IMR-90 (cell line): ENCODE results near the gene PTPRN2. TPM values are rescaled to one million over a fixed set of nuclear protein-coding genes. Genes with fewer than 3 reads are reported as not detected.

Experiments
- ATAC-seq: fragments of 200-7000 bp; cut with Tn5 transposase; 2 replicates; pipeline ENCODE4 v1.9.1; 2020; ENCODE audit warnings: low read depth, mild to moderate bottlenecking, moderate library complexity
- BruUV-seq: library from RNA; stranded (reverse); fragments of 400-500 nt; replicated peaks from 2 replicates; lab custom pipeline; 2021; lab: Mats Ljungman, UMichigan
- CTCF ChIA-PET: fragments of 300-600 bp; formaldehyde crosslinking; extraction: SDS; loops from one replicate; lab custom pipeline; 2021; ENCODE audit warnings: antibody characterized with exemption; lab: Yijun Ruan, JAX
- POLR2A ChIA-PET: fragments of 300-600 bp; sonication (Branson Sonifier 250); formaldehyde crosslinking; loops from one replicate; lab custom pipeline; 2022; ENCODE audit warnings: antibody characterized with exemption; ENCODE audit not compliant: unreplicated experiment; lab: Charles Lee
- DNase-seq: peaks from one replicate; pipeline ENCODE4 v3.0.0; 2013
- H2AFZ ChIP-seq: replicated peaks from 2 replicates; pipeline ENCODE3; 2013; ENCODE audit warnings: low read length, mild to moderate bottlenecking; ENCODE audit not compliant: poor library complexity
- H2AK5ac ChIP-seq: 2 replicates; pipeline ENCODE4 v1.6.1; 2013; ENCODE audit warnings: low read depth, low read length, inconsistent platforms
- H2AK9ac ChIP-seq: replicated peaks from 2 replicates; pipeline ENCODE3; 2013; ENCODE audit warnings: mild to moderate bottlenecking, low read depth, low read length, moderate library complexity; ENCODE audit not compliant: poor library complexity
- H2BK120ac ChIP-seq: 2 replicates; pipeline ENCODE4 v1.6.1; 2013; ENCODE audit warnings: low read depth, low read length, inconsistent platforms
- H2BK15ac ChIP-seq: 3 replicates; pipeline ENCODE4 v1.6.1; 2013; ENCODE audit warnings: low read depth, low read length, inconsistent platforms
- H2BK20ac ChIP-seq: 2 replicates; pipeline ENCODE4 v1.6.1; 2013; ENCODE audit warnings: low read depth, mild to moderate bottlenecking, inconsistent platforms, low read length, moderate library complexity
- H2BK5ac ChIP-seq: 2 replicates; pipeline ENCODE4 v1.6.1; 2013; ENCODE audit warnings: mild to moderate bottlenecking, low read depth, low read length, inconsistent platforms; ENCODE audit not compliant: poor library complexity, severe bottlenecking
- H3K14ac ChIP-seq: replicated peaks from 2 replicates; pipeline ENCODE4 v1.6.1; 2013; ENCODE audit warnings: low read depth, low read length, inconsistent platforms
- H3K18ac ChIP-seq: 2 replicates; pipeline ENCODE4 v1.6.1; 2013; ENCODE audit warnings: low read depth, low read length, control low read depth
- H3K23ac ChIP-seq: 2 replicates; pipeline ENCODE4 v1.6.1; 2013; ENCODE audit warnings: low read depth, low read length, inconsistent platforms
- H3K27ac ChIP-seq: 2 replicates; pipeline ENCODE4 v1.5.1; 2013; ENCODE audit warnings: mild to moderate bottlenecking, control low read depth, low read length; ENCODE audit not compliant: insufficient read depth
- H3K27me3 ChIP-seq: 2 replicates; pipeline ENCODE4 v1.6.1; 2013; ENCODE audit warnings: low read length; ENCODE audit not compliant: control insufficient read depth, insufficient read depth
- H3K36me3 ChIP-seq: 2 replicates; pipeline ENCODE4 v1.6.1; 2013; ENCODE audit warnings: low read length, mixed read lengths; ENCODE audit not compliant: control insufficient read depth, insufficient read depth
- H3K4ac ChIP-seq: 2 replicates; pipeline ENCODE4 v1.6.1; 2013; ENCODE audit warnings: low read depth, low read length, inconsistent platforms
- H3K4me1 ChIP-seq: 2 replicates; pipeline ENCODE4 v1.6.1; 2013; ENCODE audit warnings: low read length, mixed read lengths; ENCODE audit not compliant: control insufficient read depth, insufficient read depth
- H3K4me2 ChIP-seq: 2 replicates; pipeline ENCODE4 v1.6.1; 2013; ENCODE audit warnings: low read depth, mild to moderate bottlenecking, control low read depth, low read length, moderate library complexity
- H3K4me3 ChIP-seq: 2 replicates; pipeline ENCODE4 v1.5.1; 2013; ENCODE audit warnings: low read depth, mild to moderate bottlenecking, control low read depth, low read length, moderate library complexity; ENCODE audit not compliant: insufficient read depth
- H3K56ac ChIP-seq: 2 replicates; pipeline ENCODE4 v1.6.1; 2013; ENCODE audit warnings: low read length, inconsistent platforms; ENCODE audit not compliant: insufficient read depth; ENCODE audit errors: extremely low read depth
- H3K79me1 ChIP-seq, 2 experiments: 2 replicates each; pipeline ENCODE4 v1.6.1; 2013; ENCODE audit warnings: low read length in 2 of 2, inconsistent platforms in 1 of 2, low read depth in 1 of 2
- H3K9ac ChIP-seq: 2 replicates; pipeline ENCODE4 v1.6.1; 2013; ENCODE audit warnings: low read depth, low read length, control low read depth
- H3K9me1 ChIP-seq: 2 replicates; pipeline ENCODE4 v1.6.1; 2013; ENCODE audit warnings: low read length, inconsistent platforms; ENCODE audit not compliant: insufficient read depth
- H3K9me3 ChIP-seq: 2 replicates; pipeline ENCODE4 v1.6.1; 2013; ENCODE audit warnings: low read length; ENCODE audit not compliant: control insufficient read depth, insufficient read depth
- H4K20me1 ChIP-seq: 2 replicates; pipeline ENCODE4 v1.6.1; 2013; ENCODE audit warnings: low read length, inconsistent platforms; ENCODE audit not compliant: insufficient read depth
- H4K5ac ChIP-seq: 2 replicates; pipeline ENCODE4 v1.6.1; 2013; ENCODE audit warnings: mild to moderate bottlenecking, low read depth, low read length, control low read depth
- H4K8ac ChIP-seq, 2 experiments: 2 replicates each; pipeline ENCODE4 v1.6.1; 2013; ENCODE audit warnings: low read depth in 2 of 2, low read length in 2 of 2, control low read depth in 1 of 2, inconsistent platforms in 1 of 2
- H4K91ac ChIP-seq: 2 replicates; pipeline ENCODE4 v1.6.1; 2013; ENCODE audit warnings: low read depth, low read length, inconsistent platforms; ENCODE audit not compliant: insufficient read depth
- CEBPB ChIP-seq: IDR thresholded peaks from 2 replicates; pipeline ENCODE4 v1.6.1; 2012; ENCODE audit warnings: low read depth, low read length, improper control_type of control experiment
- WGBS, 2 experiments: methylation state at CpG; one replicate each; pipeline versions ENCODE4 v1.1.5 to v1.1.7; 2013; ENCODE audit warnings: missing lambda C conversion rate in 2 of 2; ENCODE audit not compliant: insufficient read length in 1 of 2; ENCODE audit errors: extremely low coverage in 2 of 2; 5-methylcytosine and 5-hydroxymethylcytosine counted together
- dilution Hi-C: fragments of 300-500 bp; cut with HindIII; formaldehyde crosslinking; loops from one replicate; pipeline ENCODE4 v1.14.3; 2018; ENCODE audit warnings: low sequenced_read_pairs; ENCODE audit not compliant: unreplicated experiment
- in situ Hi-C: fragments of 300-500 bp; cut with MboI; formaldehyde crosslinking; loops from 3 replicates; pipeline ENCODE4 v1.14.3; 2019; ENCODE audit warnings: low sequenced_read_pairs, inconsistent platforms, mixed read lengths
- intact Hi-C: fragments of 100-400 bp; cut with micrococcal nuclease; formaldehyde crosslinking; loops from 2 replicates; pipeline ENCODE4 v1.10.0; 2022
- polyA plus RNA-seq, 3 experiments: library from polyadenylated mRNA; depleted of rRNA; stranded (reverse); fragments of >200 nt; gene quantifications; 2 replicates each; pipeline ENCODE4 v1.2.3, GENCODE V29; 2012; ENCODE audit warnings: low replicate concordance in 1 of 3
- total RNA-seq: library from RNA; depleted of rRNA; stranded (reverse); fragments of >200 nt; gene quantifications from 2 replicates; pipeline ENCODE4 v1.2.3, GENCODE V29; 2012

PTPRN2 gene
- total and polyA plus RNA-seq, 2 of the 4 experiments (the other 2 are of a cell fraction): 0.03 TPM; not detected in 1

- ChIA-PET CTCF (no interaction called here), POLR2A (no interaction called here)
- no peaks in the 10 kb centered on the region for H3K9me1 ChIP-seq
- intact Hi-C loops (no loop called here), dilution Hi-C loops (no loop called here), in situ Hi-C loops (no loop called here)
- H3K56ac ChIP-seq: no peak overlapping the region
- ATAC-seq (no peak), DNase-seq (no peak)
- H3K23ac ChIP-seq: no peak overlapping the region
- H2BK15ac ChIP-seq: no peak overlapping the region
- H3K36me3 ChIP-seq: no peaks in the 10 kb centered on the region
- H3K18ac ChIP-seq: no peak overlapping the region
- H3K27ac ChIP-seq: no peak overlapping the region
- no peak overlapping the region for H3K14ac ChIP-seq
- no TSS peak for BruUV-seq
- no peak overlapping the region for H4K5ac ChIP-seq
- H2AK9ac ChIP-seq: no peak overlapping the region
- H3K9ac ChIP-seq: no peak overlapping the region
- no peak overlapping the region for H4K8ac ChIP-seq
- H3K4me2 ChIP-seq: no peak overlapping the region
- H4K20me1 ChIP-seq: no peaks in the 10 kb centered on the region
- H3K79me1 ChIP-seq: no peaks in the 10 kb centered on the region
- peaks cover 30% of the 10 kb centered on the region for H3K27me3 ChIP-seq
- no peak overlapping the region for H2AFZ ChIP-seq
- H2BK5ac ChIP-seq: no peak overlapping the region
- H2BK120ac ChIP-seq: no peak overlapping the region
- no peak overlapping the region for H3K4ac ChIP-seq
- no peak for TF ChIP-seq CEBPB
- no peak overlapping the region for H3K4me3 ChIP-seq
- no peaks in the 10 kb centered on the region for H3K4me1 ChIP-seq
- no peak overlapping the region for H4K91ac ChIP-seq
- H2BK20ac ChIP-seq: no peak overlapping the region
- H2AK5ac ChIP-seq: no peak overlapping the region
- H3K9me3 ChIP-seq: no peaks in the 10 kb centered on the region
- WGBS, 2 experiments: no CpG with 5 or more reads among the region's 9 CpGs
Observed at GRCh38 chr7:157687845-157688532, 899.6 kb downstream of the PTPRN2 start.
